ENCODE measurements around the gene AGBL4.

Gene AGBL4

DNA sequence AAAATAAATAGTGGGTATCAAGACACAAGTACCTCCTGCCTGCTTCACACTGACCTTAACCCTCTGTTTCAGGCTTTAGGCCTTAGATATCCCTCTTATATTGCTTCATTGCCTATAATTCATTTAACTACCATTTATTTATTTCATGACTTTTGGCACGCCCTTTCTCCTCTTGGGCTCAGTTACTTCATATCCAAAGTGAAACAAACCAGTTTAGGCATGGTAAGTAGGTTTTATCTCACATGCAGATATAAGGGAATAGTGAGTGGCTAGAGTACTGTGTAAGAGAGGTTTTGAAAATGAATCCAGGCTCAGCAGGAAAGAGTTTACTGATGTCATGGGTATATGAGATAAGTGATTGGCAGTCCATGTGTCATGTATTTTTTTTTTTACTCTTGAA is 1177.3 kb downstream of the AGBL4 start:
- intact Hi-C loops (cut with DNase I; ENCODE audit: low total_unique reads), result no loop called here
- Histone ChIP-seq H3K27me3 (no peaks in the 10 kb centered on the region), H3K27ac (no peak overlapping the region), H3K4me3 (no peak overlapping the region), H3K36me3 (no peaks in the 10 kb centered on the region), H3K4me1 (no peaks in the 10 kb centered on the region), H3K9me3 (no peaks in the 10 kb centered on the region)
- DNase-seq, result no peak
- TF ChIP-seq, protein P1, sequence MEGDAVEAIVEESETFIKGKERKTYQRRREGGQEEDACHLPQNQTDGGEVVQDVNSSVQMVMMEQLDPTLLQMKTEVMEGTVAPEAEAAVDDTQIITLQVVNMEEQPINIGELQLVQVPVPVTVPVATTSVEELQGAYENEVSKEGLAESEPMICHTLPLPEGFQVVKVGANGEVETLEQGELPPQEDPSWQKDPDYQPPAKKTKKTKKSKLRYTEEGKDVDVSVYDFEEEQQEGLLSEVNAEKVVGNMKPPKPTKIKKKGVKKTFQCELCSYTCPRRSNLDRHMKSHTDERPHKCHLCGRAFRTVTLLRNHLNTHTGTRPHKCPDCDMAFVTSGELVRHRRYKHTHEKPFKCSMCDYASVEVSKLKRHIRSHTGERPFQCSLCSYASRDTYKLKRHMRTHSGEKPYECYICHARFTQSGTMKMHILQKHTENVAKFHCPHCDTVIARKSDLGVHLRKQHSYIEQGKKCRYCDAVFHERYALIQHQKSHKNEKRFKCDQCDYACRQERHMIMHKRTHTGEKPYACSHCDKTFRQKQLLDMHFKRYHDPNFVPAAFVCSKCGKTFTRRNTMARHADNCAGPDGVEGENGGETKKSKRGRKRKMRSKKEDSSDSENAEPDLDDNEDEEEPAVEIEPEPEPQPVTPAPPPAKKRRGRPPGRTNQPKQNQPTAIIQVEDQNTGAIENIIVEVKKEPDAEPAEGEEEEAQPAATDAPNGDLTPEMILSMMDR (IDR thresholded peaks at IDR 0.05), result no peak

- intact Hi-C loops (cut with DNase I; ENCODE audit: low total_unique reads), result no loop called here
- Histone ChIP-seq H3K27me3 (no peaks in the 10 kb centered on the region), H3K4me3 (no peak overlapping the region), H3K27ac (no peak overlapping the region), H3K9me3 (no peaks in the 10 kb centered on the region), H3K36me3 (no peaks in the 10 kb centered on the region), H3K4me1 (no peaks in the 10 kb centered on the region)
- TF ChIP-seq, protein P1 (IDR thresholded peaks at IDR 0.05), result no peak
- DNase-seq, result no peak
Observed at GRCh38 chr1:48844187-48844586, 1179.6 kb downstream of the AGBL4 start.

DNA sequence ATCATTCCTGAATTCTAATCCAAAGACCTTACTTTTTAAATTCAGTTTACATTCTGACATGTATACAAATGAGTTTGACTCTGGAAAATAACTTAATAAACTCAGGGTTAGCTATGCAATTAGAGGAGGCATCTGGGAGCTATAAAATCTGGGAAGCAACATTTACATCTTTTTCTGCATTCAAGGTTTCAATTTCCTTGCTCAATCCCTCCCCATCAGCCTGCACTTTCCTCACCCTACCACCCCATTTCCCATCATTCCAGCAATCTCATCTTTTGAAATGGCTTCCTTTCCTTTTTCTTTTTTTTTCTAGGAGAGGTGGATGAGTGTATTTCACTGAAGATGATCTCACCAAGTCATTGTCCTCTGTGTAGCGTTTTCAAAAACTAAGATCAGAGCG is 1181.8 kb downstream of the AGBL4 start:
- no peaks in the 10 kb centered on the region for H3K27me3 ChIP-seq
- no peaks in the 10 kb centered on the region for H3K9me3 ChIP-seq
- no peaks in the 10 kb centered on the region for H3K4me1 ChIP-seq
- H3K27ac ChIP-seq, result no peak overlapping the region
- no peaks in the 10 kb centered on the region for H3K36me3 ChIP-seq
- intact Hi-C loops (cut with DNase I; ENCODE audit: low total_unique reads), result no loop called here
- no peak overlapping the region for H3K4me3 ChIP-seq
- TF ChIP-seq, protein P1 (IDR thresholded peaks at IDR 0.05), result no peak
- no peak for DNase-seq

DNA sequence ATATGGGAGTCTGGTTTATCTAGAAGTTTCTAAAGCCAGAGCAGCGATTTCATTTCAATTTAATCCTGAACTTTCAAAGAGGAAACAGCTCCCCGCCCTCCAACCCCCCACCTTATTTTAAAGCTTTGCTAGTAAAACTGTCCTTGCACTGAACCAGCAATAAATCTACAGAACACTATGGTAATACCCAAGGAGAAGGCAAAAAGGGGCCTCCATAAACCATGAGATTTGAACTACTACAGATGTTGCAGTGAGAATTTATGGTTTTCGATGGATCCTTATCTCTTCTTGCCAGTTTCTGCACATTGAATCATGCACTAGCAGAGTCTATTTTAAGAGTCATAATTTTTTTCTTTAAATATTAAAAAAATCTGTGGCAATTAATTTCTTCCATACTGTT is 1182.3 kb downstream of the AGBL4 start:
- DNase-seq, result no peak
- intact Hi-C loops (cut with DNase I; ENCODE audit: low total_unique reads), result no loop called here

DNA sequence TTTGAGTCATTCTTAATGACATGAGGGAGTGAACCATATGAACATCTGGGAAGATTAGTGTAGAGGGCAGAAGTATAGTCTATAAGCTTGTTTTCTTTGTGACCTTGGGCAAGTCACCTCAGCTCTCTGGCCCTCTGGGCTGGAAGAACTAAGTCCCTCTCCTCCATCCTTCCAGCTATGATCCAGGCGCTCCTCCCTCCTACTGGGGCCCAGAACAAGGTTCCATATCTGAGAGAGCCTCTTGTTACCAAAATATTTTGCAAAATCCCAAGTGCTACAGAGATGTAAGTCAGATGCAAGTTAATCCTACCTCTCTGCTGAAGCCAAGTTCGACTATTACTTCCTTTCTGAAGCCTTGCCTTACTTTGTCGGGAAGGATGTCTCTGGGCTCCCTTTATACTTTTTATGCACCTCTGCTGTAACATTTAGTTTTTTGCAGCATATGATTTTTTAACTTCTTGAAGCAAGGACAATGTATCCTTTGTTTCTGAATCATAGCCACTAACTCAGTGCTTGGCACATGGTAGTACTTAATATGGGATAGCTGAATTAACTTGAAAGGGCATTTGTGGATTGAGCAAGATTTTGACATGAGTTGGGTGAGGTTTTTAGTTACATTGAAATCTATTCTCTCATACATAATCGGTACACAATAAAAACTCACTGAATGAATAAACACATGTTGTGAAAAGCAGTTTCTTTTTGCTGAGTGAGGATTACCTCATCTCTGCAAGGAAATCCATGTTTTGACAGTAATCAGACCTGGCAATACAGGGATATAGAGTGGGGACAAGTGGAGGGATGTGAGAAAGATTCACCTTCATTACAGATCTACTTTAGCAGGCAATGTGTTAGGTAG is 1192.4 kb downstream of the AGBL4 start:
- H3K27ac ChIP-seq, result no peak overlapping the region
- peaks cover 0 to 3% of the 10 kb centered on the region in 2 donors for H3K27me3 ChIP-seq
- no peaks in the 10 kb centered on the region for H3K4me1 ChIP-seq
- intact Hi-C loops (cut with DNase I; ENCODE audit: low total_unique reads), result no loop called here
- H3K4me3 ChIP-seq, result no peak overlapping the region
- H3K36me3 ChIP-seq, result no peaks in the 10 kb centered on the region
- DNase-seq, result no peak
- TF ChIP-seq, protein P1 (IDR thresholded peaks at IDR 0.05), result no peak
- H3K9me3 ChIP-seq, result no peaks in the 10 kb centered on the region

More for the DNA sequence above, 1182.3 kb downstream of the AGBL4 start:
- Histone ChIP-seq H3K4me1 (no peaks in the 10 kb centered on the region), H3K27me3 (no peaks in the 10 kb centered on the region), H3K9me3 (no peaks in the 10 kb centered on the region), H3K36me3 (no peaks in the 10 kb centered on the region), H3K4me3 (no peak overlapping the region), H3K27ac (no peak overlapping the region)
- TF ChIP-seq, protein P1 (IDR thresholded peaks at IDR 0.05), result no peak
